CD4-positive, alpha-beta T cell treated with Interleukin-17A for 1 hour (primary cell): Measurements from ENCODE around the gene PPARD.

Source experiments
- DNase-seq: peaks from one replicate; pipeline ENCODE4 v3.0.0-alpha.2; 2020

PPARD gene

GRCh38 chr6:35445691-35446090 is 103.3 kb downstream of the PPARD start:
- peak; percentile 13 for DNase-seq

- DNase-seq, result no peak
These were observed 105.8 kb downstream of the PPARD start for GRCh38 chr6:35448191-35448590.

GRCh38 chr6:35449287-35449881 is 107.0 kb downstream of the PPARD start:
- peak; percentile 84 for DNase-seq

- no peak for DNase-seq
These were observed 109.2 kb downstream of the PPARD start for GRCh38 chr6:35451354-35452182.

GRCh38 chr6:35452183-35453090 is 110.1 kb downstream of the PPARD start, which contains the start of gene FANCE:
Gene FANCE, plus strand, starts transcription at chr6:35452338. Its CDS starts 208 bp downstream, at chr6:35452546.
- peak; percentile 95 for DNase-seq

GRCh38 chr6:35453236-35453635 is 110.9 kb downstream of the PPARD start:
- DNase-seq, result no peak

GRCh38 chr6:35454391-35455110 is 112.2 kb downstream of the PPARD start:
- no peak for DNase-seq

GRCh38 chr6:35457907-35458306 is 115.5 kb downstream of the PPARD start:
- DNase-seq, result no peak

- DNase-seq, result no peak
These were observed 118.9 kb downstream of the PPARD start for GRCh38 chr6:35461270-35461669.

- no peak for DNase-seq
These were observed 120.9 kb downstream of the PPARD start for GRCh38 chr6:35463292-35463691.

- DNase-seq, result no peak
These were observed 123.3 kb downstream of the PPARD start for GRCh38 chr6:35465646-35466045.

GRCh38 chr6:35468181-35468979 is 126.0 kb downstream of the PPARD start, which contains the start of gene RPL10A:
Gene RPL10A, plus strand, starts transcription at chr6:35468401. Its CDS starts 34 bp downstream, at chr6:35468435.
- peak; percentile 98 for DNase-seq

GRCh38 chr6:35468980-35469750 is 126.8 kb downstream of the PPARD start:
- DNase-seq, result peak; percentile 28

- DNase-seq, result peak; percentile 41
These were observed 127.6 kb downstream of the PPARD start for GRCh38 chr6:35469751-35470662.

- no peak for DNase-seq
These were observed 128.3 kb downstream of the PPARD start for GRCh38 chr6:35470663-35471120.

GRCh38 chr6:35471836-35472345 is 129.5 kb downstream of the PPARD start:
- DNase-seq, result no peak

GRCh38 chr6:35473075-35473849 is 130.9 kb downstream of the PPARD start:
- DNase-seq, result no peak

- no peak for DNase-seq
These were observed 131.4 kb downstream of the PPARD start for GRCh38 chr6:35473850-35474130.
